GM12878 (cell line): ENCODE measurements around the gene SHB. TPM values are rescaled to one million over a fixed set of nuclear protein-coding genes. Genes with fewer than 3 reads are reported as not detected.

Source experiments
- CREM ChIP-seq: IDR thresholded peaks from 2 replicates; pipeline ENCODE4 v1.6.1; 2014; ENCODE audit warnings: antibody characterized with exemption, low read depth
- HDAC6 ChIP-seq: fragments of 200-600 bp; sonication (generic); IDR thresholded peaks from one replicate; pipeline ENCODE4 v1.8.0; 2017; ENCODE audit warnings: antibody characterized with exemption; ENCODE audit not compliant: unreplicated experiment
- JUND ChIP-seq: IDR thresholded peaks from 2 replicates; pipeline ENCODE4 v1.6.1; 2012; ENCODE audit warnings: low read depth, mild to moderate bottlenecking, low read length, improper control_type of control experiment, moderate library complexity
- MLLT1 ChIP-seq: fragments of 450-650 bp; IDR thresholded peaks from 2 replicates; pipeline ENCODE4 v1.6.1; 2016; ENCODE audit warnings: mild to moderate bottlenecking
- MYC ChIP-seq: IDR thresholded peaks from 2 replicates; pipeline ENCODE4 v1.6.1; 2011; ENCODE audit warnings: mild to moderate bottlenecking, low read length, moderate library complexity, inconsistent platforms; ENCODE audit not compliant: insufficient read depth, insufficient replicate concordance, insufficient read length, severe bottlenecking
- NR2F1 ChIP-seq: fragments of 450-650 bp; conservative IDR thresholded peaks from 2 replicates; pipeline ENCODE4 v1.6.1; 2017; ENCODE audit warnings: mild to moderate bottlenecking
- PAX8 ChIP-seq: fragments of 450-650 bp; IDR thresholded peaks from 2 replicates; pipeline ENCODE4 v1.6.1; 2017; ENCODE audit warnings: mild to moderate bottlenecking, moderate library complexity
- PKNOX1 ChIP-seq: fragments of 450-650 bp; IDR thresholded peaks from 2 replicates; pipeline ENCODE4 v1.6.1; 2016; ENCODE audit warnings: mild to moderate bottlenecking
- SIX5 ChIP-seq: IDR thresholded peaks from 2 replicates; pipeline ENCODE4 v1.6.1; 2011; ENCODE audit warnings: mild to moderate bottlenecking, low read depth, low read length, moderate library complexity; ENCODE audit not compliant: severe bottlenecking
- SKIL ChIP-seq: fragments of 450-650 bp; IDR thresholded peaks from 2 replicates; pipeline ENCODE4 v1.6.1; 2017; ENCODE audit warnings: mild to moderate bottlenecking, low read depth, inconsistent platforms; ENCODE audit not compliant: poor library complexity, severe bottlenecking
- TBL1XR1 ChIP-seq: IDR thresholded peaks from 2 replicates; pipeline ENCODE4 v1.6.1; 2012; ENCODE audit warnings: low read depth, low read length, improper control_type of control experiment
- ZNF687 ChIP-seq: fragments of 450-650 bp; IDR thresholded peaks from 2 replicates; pipeline ENCODE4 v1.6.1; 2017; ENCODE audit warnings: mild to moderate bottlenecking, moderate library complexity
- polyA plus RNA-seq, 11 experiments: library from polyadenylated mRNA; depleted of rRNA in 4 of 11; unstranded in 6 of 11; stranded (reverse) in 5 of 11; fragments of >200 nt; fragmentation: Nextera tagmentation in 4 of 11; fragmentation: Illumina TruSeq in 1 of 11; extraction: Ambion mirVana in 4 of 11; extraction: Trizol in 1 of 11; gene quantifications; 1 replicate in 1 of 11; 2 replicates in 10 of 11; pipeline versions ENCODE4 v1.2.1 to v1.2.3, GENCODE V29; 2011 to 2016; ENCODE audit warnings: inconsistent platforms in 2 of 11, missing spikeins in 2 of 11, low read depth in 1 of 11
- total RNA-seq, 4 experiments: library from RNA; depleted of rRNA in 3 of 4; stranded (reverse); fragments of >200 nt in 3 of 4; fragmentation: Illumina TruSeq in 1 of 4; extraction: Trizol in 1 of 4; gene quantifications; 2 replicates each; pipeline versions ENCODE4 v1.2.1 to v1.2.3, GENCODE V29; 2013 to 2021
- TF ChIP-seq, protein P1 (sequence below): IDR thresholded peaks from 2 replicates; pipeline ENCODE4 v1.6.1; 2012; ENCODE audit warnings: improper control_type of control experiment, low read depth, low read length; ENCODE audit not compliant: insufficient replicate concordance

SHB gene
- total and polyA plus RNA-seq, 10 of the 15 experiments (the other 5 are each of a cell fraction or from before 2014, with no cell fraction given), result 0.29 to 6.2 (median 1.3) TPM

GRCh38 chr9:37903647-37904444 is 165.2 kb downstream of the SHB start, which contains the start of gene SLC25A51 (continued):
- peak; percentile 97 for TF ChIP-seq ZNF687
- peak; percentile 54 for TF ChIP-seq PKNOX1
- TF ChIP-seq SKIL, result no peak
- TF ChIP-seq MYC, result peak; percentile 77
- peak; percentile 74 for TF ChIP-seq CREM
- TF ChIP-seq PAX8, result no peak
- TF ChIP-seq MLLT1, result no peak
- peak; percentile 82 for TF ChIP-seq NR2F1
- TF ChIP-seq JUND, result 0 out of 2 replicates have a peak, but pooled peaks have one; percentile 44
- TF ChIP-seq SIX5, result no peak
- no peak for TF ChIP-seq HDAC6
- TF ChIP-seq, protein P1, sequence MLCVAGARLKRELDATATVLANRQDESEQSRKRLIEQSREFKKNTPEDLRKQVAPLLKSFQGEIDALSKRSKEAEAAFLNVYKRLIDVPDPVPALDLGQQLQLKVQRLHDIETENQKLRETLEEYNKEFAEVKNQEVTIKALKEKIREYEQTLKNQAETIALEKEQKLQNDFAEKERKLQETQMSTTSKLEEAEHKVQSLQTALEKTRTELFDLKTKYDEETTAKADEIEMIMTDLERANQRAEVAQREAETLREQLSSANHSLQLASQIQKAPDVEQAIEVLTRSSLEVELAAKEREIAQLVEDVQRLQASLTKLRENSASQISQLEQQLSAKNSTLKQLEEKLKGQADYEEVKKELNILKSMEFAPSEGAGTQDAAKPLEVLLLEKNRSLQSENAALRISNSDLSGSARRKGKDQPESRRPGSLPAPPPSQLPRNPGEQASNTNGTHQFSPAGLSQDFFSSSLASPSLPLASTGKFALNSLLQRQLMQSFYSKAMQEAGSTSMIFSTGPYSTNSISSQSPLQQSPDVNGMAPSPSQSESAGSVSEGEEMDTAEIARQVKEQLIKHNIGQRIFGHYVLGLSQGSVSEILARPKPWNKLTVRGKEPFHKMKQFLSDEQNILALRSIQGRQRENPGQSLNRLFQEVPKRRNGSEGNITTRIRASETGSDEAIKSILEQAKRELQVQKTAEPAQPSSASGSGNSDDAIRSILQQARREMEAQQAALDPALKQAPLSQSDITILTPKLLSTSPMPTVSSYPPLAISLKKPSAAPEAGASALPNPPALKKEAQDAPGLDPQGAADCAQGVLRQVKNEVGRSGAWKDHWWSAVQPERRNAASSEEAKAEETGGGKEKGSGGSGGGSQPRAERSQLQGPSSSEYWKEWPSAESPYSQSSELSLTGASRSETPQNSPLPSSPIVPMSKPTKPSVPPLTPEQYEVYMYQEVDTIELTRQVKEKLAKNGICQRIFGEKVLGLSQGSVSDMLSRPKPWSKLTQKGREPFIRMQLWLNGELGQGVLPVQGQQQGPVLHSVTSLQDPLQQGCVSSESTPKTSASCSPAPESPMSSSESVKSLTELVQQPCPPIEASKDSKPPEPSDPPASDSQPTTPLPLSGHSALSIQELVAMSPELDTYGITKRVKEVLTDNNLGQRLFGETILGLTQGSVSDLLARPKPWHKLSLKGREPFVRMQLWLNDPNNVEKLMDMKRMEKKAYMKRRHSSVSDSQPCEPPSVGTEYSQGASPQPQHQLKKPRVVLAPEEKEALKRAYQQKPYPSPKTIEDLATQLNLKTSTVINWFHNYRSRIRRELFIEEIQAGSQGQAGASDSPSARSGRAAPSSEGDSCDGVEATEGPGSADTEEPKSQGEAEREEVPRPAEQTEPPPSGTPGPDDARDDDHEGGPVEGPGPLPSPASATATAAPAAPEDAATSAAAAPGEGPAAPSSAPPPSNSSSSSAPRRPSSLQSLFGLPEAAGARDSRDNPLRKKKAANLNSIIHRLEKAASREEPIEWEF, result no peak
- peak; percentile 73; the same call in 1 of the 2 replicates for TF ChIP-seq TBL1XR1
